K562 (cell line): Measurements from ENCODE around the gene GAB1.

Experiments used
- CHD1 ChIP-seq: fragments of 200-600 bp; sonication (generic); IDR thresholded peaks from one replicate; pipeline ENCODE4 v1.6.1; 2012; ENCODE audit warnings: mild to moderate bottlenecking, moderate library complexity, low read length, inconsistent platforms
- NR3C1 ChIP-seq: sonication (generic); formaldehyde crosslinking; IDR thresholded peaks from 2 replicates; pipeline ENCODE4 v1.8.1; 2022; ENCODE audit warnings: missing genetic modification reagents
- POLR2A ChIP-seq: fragments of 450-650 bp; conservative IDR thresholded peaks from 2 replicates; pipeline ENCODE4 v1.6.1; 2016
- RAD51 ChIP-seq: fragments of 450-650 bp; IDR thresholded peaks from 2 replicates; pipeline ENCODE4 v1.7.1; 2016; ENCODE audit warnings: low read depth, mild to moderate bottlenecking, borderline replicate concordance
- TF ChIP-seq, protein P1 (sequence below): sonication (generic); formaldehyde crosslinking; IDR thresholded peaks from 2 replicates; pipeline ENCODE4 v1.8.1; 2023; ENCODE audit warnings: mild to moderate bottlenecking, missing genetic modification reagents
- TF ChIP-seq, protein P2 (sequence below), 3 experiments: IDR thresholded peaks in 2 of 3; conservative IDR thresholded peaks in 1 of 3; 2 replicates each; pipeline ENCODE4 v1.5.1; 2011 to 2012; ENCODE audit warnings: low read length in 3 of 3, mild to moderate bottlenecking in 3 of 3, control low read depth in 2 of 3, improper control_type of control experiment in 1 of 3, inconsistent platforms in 1 of 3, low read depth in 1 of 3, mixed read lengths in 1 of 3, moderate library complexity in 1 of 3; ENCODE audit not compliant: insufficient read depth in 2 of 3

DNA sequence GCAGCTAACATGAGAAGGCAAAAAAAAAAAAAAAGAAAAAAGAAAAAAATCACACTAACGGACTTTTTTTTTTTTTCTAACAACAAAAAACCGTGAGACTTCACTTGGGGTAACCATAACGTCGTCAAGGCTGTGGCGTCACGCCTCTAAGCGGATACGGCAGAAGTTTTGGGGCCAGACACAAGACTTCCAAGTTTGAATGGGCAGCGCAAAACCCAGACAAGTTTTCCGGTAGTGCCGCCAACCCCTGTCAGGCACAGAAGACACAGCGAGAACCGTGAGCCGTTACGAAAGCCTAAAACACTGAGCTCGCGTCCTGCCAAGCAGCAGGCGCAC is 176.3 kb downstream of the GAB1 start:
- no peak for TF ChIP-seq POLR2A
- no peak for TF ChIP-seq NR3C1 (CRISPR knock-in tag)
- TF ChIP-seq RAD51, result no peak
- no peak for TF ChIP-seq CHD1
- TF ChIP-seq, protein P1, sequence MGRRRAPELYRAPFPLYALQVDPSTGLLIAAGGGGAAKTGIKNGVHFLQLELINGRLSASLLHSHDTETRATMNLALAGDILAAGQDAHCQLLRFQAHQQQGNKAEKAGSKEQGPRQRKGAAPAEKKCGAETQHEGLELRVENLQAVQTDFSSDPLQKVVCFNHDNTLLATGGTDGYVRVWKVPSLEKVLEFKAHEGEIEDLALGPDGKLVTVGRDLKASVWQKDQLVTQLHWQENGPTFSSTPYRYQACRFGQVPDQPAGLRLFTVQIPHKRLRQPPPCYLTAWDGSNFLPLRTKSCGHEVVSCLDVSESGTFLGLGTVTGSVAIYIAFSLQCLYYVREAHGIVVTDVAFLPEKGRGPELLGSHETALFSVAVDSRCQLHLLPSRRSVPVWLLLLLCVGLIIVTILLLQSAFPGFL, result no peak
- TF ChIP-seq, protein P2, sequence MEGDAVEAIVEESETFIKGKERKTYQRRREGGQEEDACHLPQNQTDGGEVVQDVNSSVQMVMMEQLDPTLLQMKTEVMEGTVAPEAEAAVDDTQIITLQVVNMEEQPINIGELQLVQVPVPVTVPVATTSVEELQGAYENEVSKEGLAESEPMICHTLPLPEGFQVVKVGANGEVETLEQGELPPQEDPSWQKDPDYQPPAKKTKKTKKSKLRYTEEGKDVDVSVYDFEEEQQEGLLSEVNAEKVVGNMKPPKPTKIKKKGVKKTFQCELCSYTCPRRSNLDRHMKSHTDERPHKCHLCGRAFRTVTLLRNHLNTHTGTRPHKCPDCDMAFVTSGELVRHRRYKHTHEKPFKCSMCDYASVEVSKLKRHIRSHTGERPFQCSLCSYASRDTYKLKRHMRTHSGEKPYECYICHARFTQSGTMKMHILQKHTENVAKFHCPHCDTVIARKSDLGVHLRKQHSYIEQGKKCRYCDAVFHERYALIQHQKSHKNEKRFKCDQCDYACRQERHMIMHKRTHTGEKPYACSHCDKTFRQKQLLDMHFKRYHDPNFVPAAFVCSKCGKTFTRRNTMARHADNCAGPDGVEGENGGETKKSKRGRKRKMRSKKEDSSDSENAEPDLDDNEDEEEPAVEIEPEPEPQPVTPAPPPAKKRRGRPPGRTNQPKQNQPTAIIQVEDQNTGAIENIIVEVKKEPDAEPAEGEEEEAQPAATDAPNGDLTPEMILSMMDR (IDR thresholded peaks at IDR 0.05 in 2 of 3, conservative IDR thresholded peaks at IDR 0.05 in 1 of 3; ENCODE audit: insufficient read depth in 2 of 3, low read depth in 1 of 3, low read length in 3 of 3), result no peak
